ENCODE data around the gene SLC16A4.

DNA sequence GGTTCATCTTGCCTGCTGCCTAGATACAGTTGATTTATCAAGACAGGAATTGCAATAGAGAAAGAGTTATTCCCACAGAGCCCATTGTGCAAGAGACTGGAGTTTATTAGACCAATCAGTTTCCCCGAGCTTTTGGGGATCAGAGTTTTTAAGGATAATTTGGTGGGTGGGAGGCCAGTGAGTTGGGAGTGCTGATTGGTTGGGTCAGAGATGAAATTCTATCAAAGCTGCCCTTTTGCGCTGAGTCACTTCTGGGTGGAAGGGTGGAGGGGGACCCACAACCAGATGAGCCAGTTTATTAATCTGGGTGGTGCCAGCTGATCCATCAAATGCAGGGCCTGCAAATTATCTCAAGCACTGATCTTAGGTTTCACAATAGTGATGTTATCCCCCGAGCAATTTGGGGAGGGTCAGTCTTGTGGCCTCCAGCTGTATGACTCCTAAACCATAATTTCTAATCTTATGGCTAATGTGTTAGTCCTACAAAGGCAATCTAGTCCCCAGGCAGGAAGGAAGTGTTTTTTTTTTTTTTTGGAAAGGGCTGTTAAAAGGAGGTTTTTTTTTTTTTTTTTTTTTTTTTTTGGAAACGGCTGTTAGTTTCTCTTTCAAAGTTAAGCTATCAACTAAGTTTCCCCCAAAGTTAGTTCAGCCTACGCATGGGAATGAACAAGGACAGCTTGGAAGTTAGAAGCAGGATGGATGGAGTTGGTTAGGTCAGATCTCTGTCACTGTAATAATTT, 7.4 kb downstream of the SLC16A4 start:
- TF ChIP-seq EZH2 (IDR thresholded peaks at IDR 0.05; ENCODE audit: low read depth, unreplicated experiment) (no peak), EZH2phosphoT487 (IDR thresholded peaks at IDR 0.05; ENCODE audit: unreplicated experiment) (no peak), POLR2AphosphoS5 (IDR thresholded peaks at IDR 0.05; ENCODE audit: low read depth) (no peak), CREB1 (CRISPR knock-in tag; IDR thresholded peaks at IDR 0.05; ENCODE audit: low read depth) (no peak), JUNB (IDR thresholded peaks at IDR 0.05; ENCODE audit: unreplicated experiment) (no peak), STAT1 (IDR thresholded peaks at IDR 0.05; ENCODE audit: unreplicated experiment) (no peak)
- TF ChIP-seq, protein P1, sequence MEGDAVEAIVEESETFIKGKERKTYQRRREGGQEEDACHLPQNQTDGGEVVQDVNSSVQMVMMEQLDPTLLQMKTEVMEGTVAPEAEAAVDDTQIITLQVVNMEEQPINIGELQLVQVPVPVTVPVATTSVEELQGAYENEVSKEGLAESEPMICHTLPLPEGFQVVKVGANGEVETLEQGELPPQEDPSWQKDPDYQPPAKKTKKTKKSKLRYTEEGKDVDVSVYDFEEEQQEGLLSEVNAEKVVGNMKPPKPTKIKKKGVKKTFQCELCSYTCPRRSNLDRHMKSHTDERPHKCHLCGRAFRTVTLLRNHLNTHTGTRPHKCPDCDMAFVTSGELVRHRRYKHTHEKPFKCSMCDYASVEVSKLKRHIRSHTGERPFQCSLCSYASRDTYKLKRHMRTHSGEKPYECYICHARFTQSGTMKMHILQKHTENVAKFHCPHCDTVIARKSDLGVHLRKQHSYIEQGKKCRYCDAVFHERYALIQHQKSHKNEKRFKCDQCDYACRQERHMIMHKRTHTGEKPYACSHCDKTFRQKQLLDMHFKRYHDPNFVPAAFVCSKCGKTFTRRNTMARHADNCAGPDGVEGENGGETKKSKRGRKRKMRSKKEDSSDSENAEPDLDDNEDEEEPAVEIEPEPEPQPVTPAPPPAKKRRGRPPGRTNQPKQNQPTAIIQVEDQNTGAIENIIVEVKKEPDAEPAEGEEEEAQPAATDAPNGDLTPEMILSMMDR (conservative IDR thresholded peaks at IDR 0.05; ENCODE audit: low read depth in 2 of 2), result no peak
- TF ChIP-seq, protein P2, sequence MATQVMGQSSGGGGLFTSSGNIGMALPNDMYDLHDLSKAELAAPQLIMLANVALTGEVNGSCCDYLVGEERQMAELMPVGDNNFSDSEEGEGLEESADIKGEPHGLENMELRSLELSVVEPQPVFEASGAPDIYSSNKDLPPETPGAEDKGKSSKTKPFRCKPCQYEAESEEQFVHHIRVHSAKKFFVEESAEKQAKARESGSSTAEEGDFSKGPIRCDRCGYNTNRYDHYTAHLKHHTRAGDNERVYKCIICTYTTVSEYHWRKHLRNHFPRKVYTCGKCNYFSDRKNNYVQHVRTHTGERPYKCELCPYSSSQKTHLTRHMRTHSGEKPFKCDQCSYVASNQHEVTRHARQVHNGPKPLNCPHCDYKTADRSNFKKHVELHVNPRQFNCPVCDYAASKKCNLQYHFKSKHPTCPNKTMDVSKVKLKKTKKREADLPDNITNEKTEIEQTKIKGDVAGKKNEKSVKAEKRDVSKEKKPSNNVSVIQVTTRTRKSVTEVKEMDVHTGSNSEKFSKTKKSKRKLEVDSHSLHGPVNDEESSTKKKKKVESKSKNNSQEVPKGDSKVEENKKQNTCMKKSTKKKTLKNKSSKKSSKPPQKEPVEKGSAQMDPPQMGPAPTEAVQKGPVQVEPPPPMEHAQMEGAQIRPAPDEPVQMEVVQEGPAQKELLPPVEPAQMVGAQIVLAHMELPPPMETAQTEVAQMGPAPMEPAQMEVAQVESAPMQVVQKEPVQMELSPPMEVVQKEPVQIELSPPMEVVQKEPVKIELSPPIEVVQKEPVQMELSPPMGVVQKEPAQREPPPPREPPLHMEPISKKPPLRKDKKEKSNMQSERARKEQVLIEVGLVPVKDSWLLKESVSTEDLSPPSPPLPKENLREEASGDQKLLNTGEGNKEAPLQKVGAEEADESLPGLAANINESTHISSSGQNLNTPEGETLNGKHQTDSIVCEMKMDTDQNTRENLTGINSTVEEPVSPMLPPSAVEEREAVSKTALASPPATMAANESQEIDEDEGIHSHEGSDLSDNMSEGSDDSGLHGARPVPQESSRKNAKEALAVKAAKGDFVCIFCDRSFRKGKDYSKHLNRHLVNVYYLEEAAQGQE (IDR thresholded peaks at IDR 0.05; ENCODE audit: unreplicated experiment), result no peak
- TF ChIP-seq, protein P3, sequence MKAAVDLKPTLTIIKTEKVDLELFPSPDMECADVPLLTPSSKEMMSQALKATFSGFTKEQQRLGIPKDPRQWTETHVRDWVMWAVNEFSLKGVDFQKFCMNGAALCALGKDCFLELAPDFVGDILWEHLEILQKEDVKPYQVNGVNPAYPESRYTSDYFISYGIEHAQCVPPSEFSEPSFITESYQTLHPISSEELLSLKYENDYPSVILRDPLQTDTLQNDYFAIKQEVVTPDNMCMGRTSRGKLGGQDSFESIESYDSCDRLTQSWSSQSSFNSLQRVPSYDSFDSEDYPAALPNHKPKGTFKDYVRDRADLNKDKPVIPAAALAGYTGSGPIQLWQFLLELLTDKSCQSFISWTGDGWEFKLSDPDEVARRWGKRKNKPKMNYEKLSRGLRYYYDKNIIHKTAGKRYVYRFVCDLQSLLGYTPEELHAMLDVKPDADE (IDR thresholded peaks at IDR 0.05), result no peak

Measured in GM23338 (cell line).